ENCODE data around the gene SHOC2. TPM values are rescaled to one million over a fixed set of nuclear protein-coding genes. Genes with fewer than 3 reads are reported as not detected.

SHOC2 gene
- total and polyA plus RNA-seq, 9 of the 15 experiments (the other 6 are each of a cell fraction or from before 2014, with no cell fraction given), result 9.2 to 17.5 (median 14.9) TPM

- H3K36me3 ChIP-seq (ENCODE audit: control insufficient read depth, insufficient read depth, low read length), result peaks cover 8% of the 10 kb centered on the region; the same call in 1 of the 3 replicates
- H4K20me1 ChIP-seq (replicated peaks; ENCODE audit: control insufficient read depth, insufficient read depth, low read length), result no peaks in the 10 kb centered on the region
- POLR2A ChIA-PET, result no interaction called here
- H3K4me1 ChIP-seq (replicated peaks in 1 of 2; ENCODE audit: control insufficient read depth in 2 of 2, insufficient read depth in 2 of 2, low read length in 2 of 2), result no peaks in the 10 kb centered on the region
- H3K9me3 ChIP-seq (replicated peaks; ENCODE audit: control insufficient read depth, insufficient read depth, low read depth, low read length), result no peaks in the 10 kb centered on the region
- WGBS (ENCODE audit: insufficient coverage, low coverage, missing lambda C conversion rate), result 50% methylated on average over 2 of the region's 2 CpGs
- ATAC-seq (no peak), FAIRE-seq (no peak), DNase-seq (ENCODE audit: extremely low read depth in 1 of 4, low spot score in 3 of 4) (no peak)
- no peak overlapping the region for H3K4me3 ChIP-seq
- TF ChIP-seq MCM2 (IDR thresholded peaks at IDR 0.05; ENCODE audit: low read depth), result no peak
- no peak for TF ChIP-seq KAT7 (CRISPR knock-in tag; IDR thresholded peaks at IDR 0.05; ENCODE audit: borderline replicate concordance)
- no peak for TF ChIP-seq XRCC5 (IDR thresholded peaks at IDR 0.05; ENCODE audit: low read depth, low read length)
- TF ChIP-seq SRSF9 (IDR thresholded peaks at IDR 0.05; ENCODE audit: borderline replicate concordance, low read depth, low read length), result no peak
- no peak for TF ChIP-seq BRD4 (IDR thresholded peaks at IDR 0.05)
- TF ChIP-seq ZFP91 (CRISPR knock-in tag; IDR thresholded peaks at IDR 0.05), result no peak
- TF ChIP-seq BRCA1 (IDR thresholded peaks at IDR 0.05), result no peak
- TF ChIP-seq BRCA1 (CRISPR knock-in tag; IDR thresholded peaks at IDR 0.05), result no peak
- TF ChIP-seq SIX5 (IDR thresholded peaks at IDR 0.05; ENCODE audit: borderline replicate concordance in 1 of 2, insufficient read depth in 1 of 2, low read depth in 1 of 2, low read length in 2 of 2), result no peak
- no peak for TF ChIP-seq SIN3A (IDR thresholded peaks at IDR 0.05; ENCODE audit: borderline replicate concordance in 2 of 2, control insufficient read depth in 1 of 2, low read depth in 2 of 2, low read length in 2 of 2)
- TF ChIP-seq ZNF699 (CRISPR knock-in tag; IDR thresholded peaks at IDR 0.05; ENCODE audit: insufficient replicate concordance), result no peak
- no peak overlapping the region for H3K27ac ChIP-seq (ENCODE audit: extremely low read depth, low read depth, low read length)
- no peaks in the 10 kb centered on the region for H3K9me1 ChIP-seq (ENCODE audit: control insufficient read depth, insufficient read depth, low read length)
- no peak overlapping the region for H3K4me2 ChIP-seq (ENCODE audit: insufficient read depth, low read length)
- H3K9ac ChIP-seq (ENCODE audit: insufficient read depth in 1 of 2, low read depth in 2 of 2, low read length in 2 of 2), result no peak overlapping the region
- CTCF ChIA-PET (ENCODE audit: low intra/inter-chr PET ratio), result interaction anchor here (0.6 kb wide), 1 partner anchor 697 kb away, joined by 3 read pairs; no protein-coding TSS in a partner anchor
- no peak overlapping the region for H2AFZ ChIP-seq (ENCODE audit: low read depth, low read length)
- H3K79me2 ChIP-seq (ENCODE audit: control insufficient read depth, insufficient read depth, low read length), result peaks cover 59% of the 10 kb centered on the region
- in situ Hi-C loops (cut with MboI), result no loop called here
- intact Hi-C loops (cut with micrococcal nuclease), result no loop called here
- no peaks in the 10 kb centered on the region for H3K27me3 ChIP-seq (ENCODE audit: control insufficient read depth in 2 of 2, insufficient read depth in 2 of 2, low read length in 2 of 2)
- BruUV-seq (replicated peaks), result no TSS peak
Measured at GRCh38 chr10:110969183-110969582, 49.8 kb downstream of the SHOC2 start.

Data from K562 (cell line).